HFF-Myc (cell line): Measurements from ENCODE around the gene AKAP6.

Source experiments
- DNase-seq: peaks from one replicate; pipeline ENCODE4 v3.0.0-alpha.2; 2011; ENCODE audit warnings: low read depth; ENCODE audit errors: extremely low read depth
- H3K4me3 ChIP-seq: replicated peaks from 2 replicates; pipeline ENCODE4 v1.5.1; 2011; ENCODE audit warnings: low read depth, mild to moderate bottlenecking, control low read depth, low read length
- TF ChIP-seq, protein P1 (sequence below): IDR thresholded peaks from 2 replicates; pipeline ENCODE4 v1.5.1; 2012; ENCODE audit warnings: mild to moderate bottlenecking, low read depth, low read length, control low read depth; ENCODE audit errors: missing control alignments

AKAP6 gene

DNA sequence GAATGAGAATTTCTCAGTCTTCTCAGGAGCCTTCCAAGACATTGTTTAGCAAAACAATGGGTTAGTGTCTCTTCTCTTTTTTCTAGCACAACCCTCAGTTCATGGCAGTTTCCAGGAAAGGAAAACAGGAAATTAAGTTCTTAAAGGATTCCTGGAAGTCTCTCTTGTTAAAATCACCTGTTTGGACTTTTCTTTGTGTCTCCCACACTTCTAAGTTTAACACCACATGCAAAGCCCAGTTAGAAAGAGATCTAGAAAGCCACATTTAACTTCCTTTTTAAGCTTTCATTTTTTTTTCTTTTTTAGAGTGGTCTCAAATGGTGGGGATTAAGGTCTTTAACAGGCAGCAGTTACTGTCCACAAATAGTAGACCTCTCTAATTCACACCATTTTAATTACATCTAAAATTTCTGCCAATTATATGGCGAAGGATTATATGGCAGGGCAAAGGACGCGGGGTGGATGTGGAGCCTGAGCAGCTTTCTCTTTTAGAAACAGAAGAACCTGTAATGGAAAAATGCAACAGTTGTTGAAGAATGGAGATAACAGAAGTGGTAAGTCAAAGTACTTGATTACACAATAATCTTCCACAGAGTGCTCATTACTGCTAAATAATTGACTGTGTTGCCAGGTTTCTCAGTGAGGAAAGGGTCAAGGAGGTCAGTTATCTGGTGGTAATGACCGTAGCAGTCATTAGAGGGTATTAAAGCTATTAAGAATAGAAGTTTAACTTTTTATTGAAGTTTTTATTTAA is 298.6 kb downstream of the AKAP6 start:
- TF ChIP-seq, protein P1, sequence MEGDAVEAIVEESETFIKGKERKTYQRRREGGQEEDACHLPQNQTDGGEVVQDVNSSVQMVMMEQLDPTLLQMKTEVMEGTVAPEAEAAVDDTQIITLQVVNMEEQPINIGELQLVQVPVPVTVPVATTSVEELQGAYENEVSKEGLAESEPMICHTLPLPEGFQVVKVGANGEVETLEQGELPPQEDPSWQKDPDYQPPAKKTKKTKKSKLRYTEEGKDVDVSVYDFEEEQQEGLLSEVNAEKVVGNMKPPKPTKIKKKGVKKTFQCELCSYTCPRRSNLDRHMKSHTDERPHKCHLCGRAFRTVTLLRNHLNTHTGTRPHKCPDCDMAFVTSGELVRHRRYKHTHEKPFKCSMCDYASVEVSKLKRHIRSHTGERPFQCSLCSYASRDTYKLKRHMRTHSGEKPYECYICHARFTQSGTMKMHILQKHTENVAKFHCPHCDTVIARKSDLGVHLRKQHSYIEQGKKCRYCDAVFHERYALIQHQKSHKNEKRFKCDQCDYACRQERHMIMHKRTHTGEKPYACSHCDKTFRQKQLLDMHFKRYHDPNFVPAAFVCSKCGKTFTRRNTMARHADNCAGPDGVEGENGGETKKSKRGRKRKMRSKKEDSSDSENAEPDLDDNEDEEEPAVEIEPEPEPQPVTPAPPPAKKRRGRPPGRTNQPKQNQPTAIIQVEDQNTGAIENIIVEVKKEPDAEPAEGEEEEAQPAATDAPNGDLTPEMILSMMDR, result no peak
- no peak overlapping the region for H3K4me3 ChIP-seq
- DNase-seq, result no peak

- H3K4me3 ChIP-seq, result no peak overlapping the region
- DNase-seq, result no peak
- TF ChIP-seq, protein P1, result no peak
Measured at GRCh38 chr14:32629236-32629635, 300.1 kb downstream of the AKAP6 start.

- TF ChIP-seq, protein P1, result no peak
- no peak overlapping the region for H3K4me3 ChIP-seq
- no peak for DNase-seq
Measured at GRCh38 chr14:32630701-32631100, 301.6 kb downstream of the AKAP6 start.

GRCh38 chr14:32633224-32633859 is 304.2 kb downstream of the AKAP6 start:
- H3K4me3 ChIP-seq, result no peak overlapping the region
- DNase-seq, result no peak
- TF ChIP-seq, protein P1, result no peak

- DNase-seq, result no peak
- H3K4me3 ChIP-seq, result no peak overlapping the region
- TF ChIP-seq, protein P1, result no peak
Measured at GRCh38 chr14:32633930-32634329, 304.8 kb downstream of the AKAP6 start.

DNA sequence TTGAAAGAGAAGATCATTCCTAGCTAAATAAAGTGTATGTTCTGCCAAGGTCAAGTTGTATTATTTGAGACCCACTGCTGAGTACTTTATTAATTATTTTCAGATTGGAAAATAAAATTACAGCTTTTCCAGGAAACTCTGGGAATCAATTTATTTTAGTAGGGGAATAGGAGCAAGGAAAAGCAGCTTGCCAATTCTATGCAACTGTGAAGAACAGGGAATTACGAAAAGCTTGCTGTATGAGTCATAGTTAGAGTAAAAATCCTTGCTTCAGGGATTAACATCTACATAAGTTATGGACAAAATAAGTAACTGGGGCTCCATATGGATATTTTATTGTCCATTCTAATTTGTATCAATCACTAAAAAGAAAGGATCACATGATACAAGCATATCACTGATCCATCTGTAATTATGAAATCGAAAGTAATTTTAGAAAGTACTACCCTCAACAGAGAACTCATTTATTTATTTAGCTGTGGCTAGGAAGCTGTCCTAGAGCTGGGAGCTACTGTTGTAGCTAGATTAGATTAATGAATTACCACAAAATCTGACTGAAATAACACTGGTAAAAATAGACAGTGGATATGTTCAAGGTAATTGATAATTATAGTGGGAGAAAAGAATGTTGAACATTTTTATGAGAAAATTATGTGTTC is 306.1 kb downstream of the AKAP6 start:
- no peak for DNase-seq
- TF ChIP-seq, protein P1, result no peak
- no peak overlapping the region for H3K4me3 ChIP-seq
